Thyroid gland (tissue), 4 donors: ENCODE measurements around the gene KHDC3L.

Experiments used
- CTCF ChIP-seq, 6 experiments: fragments of 200-600 bp in 3 of 6; fragments of 450-650 bp in 3 of 6; sonication (generic) in 3 of 6; IDR thresholded peaks; one replicate each; pipeline ENCODE4 v1.5.1; 2016 to 2019; ENCODE audit warnings: antibody characterized with exemption in 6 of 6, mild to moderate bottlenecking in 2 of 6, inconsistent platforms in 1 of 6, moderate library complexity in 1 of 6
- POLR2A ChIP-seq, 2 donors: fragments of 450-650 bp; IDR thresholded peaks; one replicate each; pipeline ENCODE4 v1.6.1; 2017; ENCODE audit warnings: antibody characterized with exemption in 2 of 2, mild to moderate bottlenecking in 2 of 2, moderate library complexity in 1 of 2

GRCh38 chr6:73329201-73329600, 33.3 kb upstream of the KHDC3L start:
- TF ChIP-seq CTCF (IDR thresholded peaks at IDR 0.05), result no peak
- no peak for TF ChIP-seq POLR2A (IDR thresholded peaks at IDR 0.05)
